HCT116 (cell line): ENCODE results near the gene POLA1. TPM values are rescaled to one million over a fixed set of nuclear protein-coding genes. Genes with fewer than 3 reads are reported as not detected.

Experiments
- ATAC-seq: fragments of 200-7000 bp; cut with Tn5 transposase; 2 replicates; pipeline ENCODE4 v1.9.1; 2020; ENCODE audit warnings: mild to moderate bottlenecking, moderate library complexity
- BruUV-seq: library from RNA; stranded (reverse); fragments of 400-500 nt; replicated peaks from 2 replicates; lab custom pipeline; 2021; lab: Mats Ljungman, UMichigan
- CTCF ChIA-PET: fragments of 300-600 bp; sonication (Branson Sonifier 250); formaldehyde crosslinking; loops from one replicate; lab custom pipeline; 2021; ENCODE audit warnings: antibody characterized with exemption; lab: Charles Lee
- POLR2A ChIA-PET: fragments of 300-600, 350-600 bp; sonication (Branson Sonifier 250); formaldehyde crosslinking; loops from one replicate; lab custom pipeline; 2021; ENCODE audit warnings: antibody characterized with exemption; lab: Charles Lee
- RAD21 ChIA-PET, 2 experiments: fragments of 300-600 bp; sonication (Branson Sonifier 250); formaldehyde crosslinking; loops; one replicate each; lab custom pipeline; 2023; ENCODE audit warnings: low total read pairs in 2 of 2; ENCODE audit not compliant: uncharacterized antibody in 2 of 2, unreplicated experiment in 2 of 2, low non-redundant PET in 1 of 2; lab: Charles Lee
- DNase-seq: peaks from one replicate; pipeline ENCODE4 v3.0.0-alpha.2; 2010; ENCODE audit warnings: low read depth, low spot score
- H2AFZ ChIP-seq: fragments of 200-600 bp; shearing (Covaris generic), sonication (generic); 2 replicates; pipeline ENCODE4 v1.6.1; 2017; ENCODE audit warnings: low read depth, mixed run types, mixed read lengths, antibody characterized with exemption, low read length; ENCODE audit not compliant: poor library complexity, severe bottlenecking
- H3K27ac ChIP-seq: 2 replicates; pipeline ENCODE4 v1.5.1; 2012; ENCODE audit warnings: low read depth, low read length
- H3K27me3 ChIP-seq: fragments of 200-600 bp; sonication (generic); 2 replicates; pipeline ENCODE4 v1.6.1; 2016; ENCODE audit warnings: mixed run types, low read length, mixed read lengths; ENCODE audit not compliant: insufficient read depth
- H3K36me3 ChIP-seq, 2 experiments: fragments of 200-500 bp in 1 of 2; fragments of 200-600 bp in 1 of 2; sonication (Bioruptor generic) in 1 of 2; sonication (generic) in 1 of 2; 2 replicates each; pipeline versions ENCODE4 v1.5.1 to v1.6.1; 2014 to 2016; ENCODE audit warnings: low read length in 2 of 2, inconsistent platforms in 1 of 2, mixed read lengths in 1 of 2, mixed run types in 1 of 2; ENCODE audit not compliant: insufficient read depth in 2 of 2, control insufficient read depth in 1 of 2
- H3K4me1 ChIP-seq, 2 experiments: fragments of 200-600 bp in 1 of 2; sonication (generic) in 1 of 2; 2 replicates each; pipeline versions ENCODE4 v1.5.1 to v1.6.1; 2012 to 2017; ENCODE audit warnings: low read length in 2 of 2, inconsistent platforms in 1 of 2, mild to moderate bottlenecking in 1 of 2, mixed read lengths in 1 of 2, mixed run types in 1 of 2, moderate library complexity in 1 of 2; ENCODE audit not compliant: insufficient read depth in 2 of 2, control insufficient read depth in 1 of 2
- H3K4me2 ChIP-seq: fragments of 200-600 bp; sonication (generic); 2 replicates; pipeline ENCODE4 v1.6.1; 2017; ENCODE audit warnings: mixed run types, low read length, mixed read lengths
- H3K4me3 ChIP-seq, 2 experiments: fragments of 200-600 bp in 1 of 2; sonication (generic) in 1 of 2; replicated peaks in 1 of 2; 2 replicates each; pipeline ENCODE4 v1.5.1; 2011 to 2016; ENCODE audit warnings: low read length in 2 of 2, control low read depth in 1 of 2, low read depth in 1 of 2, mild to moderate bottlenecking in 1 of 2, mixed read lengths in 1 of 2, mixed run types in 1 of 2
- H3K79me2 ChIP-seq: fragments of 200-600 bp; sonication (generic); 2 replicates; pipeline ENCODE4 v1.6.1; 2017; ENCODE audit warnings: mild to moderate bottlenecking, mixed run types, low read length, moderate library complexity, mixed read lengths; ENCODE audit not compliant: insufficient read depth
- H3K9ac ChIP-seq: fragments of 200-600 bp; sonication (generic); 2 replicates; pipeline ENCODE4 v1.6.1; 2016; ENCODE audit warnings: low read length, mixed read lengths
- H3K9me2 ChIP-seq: fragments of 200-600 bp; sonication (generic), shearing (Covaris generic); 2 replicates; pipeline ENCODE4 v1.6.1; 2017; ENCODE audit warnings: mixed run types, mild to moderate bottlenecking, moderate library complexity; ENCODE audit not compliant: insufficient read depth
- H3K9me3 ChIP-seq, 2 experiments: fragments of 200-500 bp in 1 of 2; fragments of 200-600 bp in 1 of 2; sonication (Bioruptor generic) in 1 of 2; sonication (generic) in 1 of 2; 2 replicates each; pipeline ENCODE4 v1.6.1; 2014 to 2017; ENCODE audit warnings: low read length in 2 of 2, mixed read lengths in 2 of 2, inconsistent platforms in 1 of 2, low read depth in 1 of 2, mild to moderate bottlenecking in 1 of 2, mixed run types in 1 of 2, moderate library complexity in 1 of 2; ENCODE audit not compliant: control insufficient read depth in 1 of 2, insufficient read depth in 1 of 2
- H4K20me1 ChIP-seq: fragments of 200-600 bp; sonication (generic), shearing (Covaris generic); 2 replicates; pipeline ENCODE4 v1.6.1; 2017; ENCODE audit warnings: mixed run types, mild to moderate bottlenecking, moderate library complexity; ENCODE audit not compliant: insufficient read depth
- CEBPB ChIP-seq: IDR thresholded peaks from 2 replicates; pipeline ENCODE4 v1.6.1; 2012; ENCODE audit warnings: low read depth
- EGR1 ChIP-seq: IDR thresholded peaks from 2 replicates; pipeline ENCODE4 v1.6.1; 2012; ENCODE audit warnings: low read depth
- EZH2 ChIP-seq: fragments of 200-600 bp; sonication (generic); IDR thresholded peaks from 2 replicates; pipeline ENCODE4 v1.6.1; 2017; ENCODE audit warnings: antibody characterized with exemption, mixed run types
- EZH2phosphoT487 ChIP-seq: fragments of 200-600 bp; IDR thresholded peaks from 2 replicates; pipeline ENCODE4 v1.6.1; 2018; ENCODE audit warnings: antibody characterized with exemption, borderline replicate concordance
- JUND ChIP-seq: IDR thresholded peaks from 2 replicates; pipeline ENCODE4 v1.6.1; 2012
- POLR2AphosphoS5 ChIP-seq: IDR thresholded peaks from 2 replicates; pipeline ENCODE4 v1.6.1; 2011; ENCODE audit warnings: mild to moderate bottlenecking, low read depth, low read length, moderate library complexity
- SIN3A ChIP-seq: IDR thresholded peaks from 2 replicates; pipeline ENCODE4 v1.6.1; 2012; ENCODE audit warnings: low read depth
- ZFX ChIP-seq: fragments of 450-650 bp; IDR thresholded peaks from 2 replicates; pipeline ENCODE4 v1.6.1; 2017
- ZNF274 ChIP-seq: fragments of 200-500 bp; sonication (Bioruptor generic); IDR thresholded peaks from 2 replicates; pipeline ENCODE4 v1.6.1; 2014; ENCODE audit warnings: mild to moderate bottlenecking, low read depth, low read length, inconsistent platforms
- intact Hi-C: fragments of 100-400 bp; cut with micrococcal nuclease; formaldehyde crosslinking; loops from 2 replicates; pipeline ENCODE4 v1.10.0; 2022
- total RNA-seq: library from RNA; stranded (reverse); gene quantifications from one replicate; pipeline ENCODE4 v1.2.1, GENCODE V29; 2021; ENCODE audit not compliant: unreplicated experiment
- TF ChIP-seq, protein P1 (sequence below): IDR thresholded peaks from 2 replicates; pipeline ENCODE4 v1.6.1; 2011; ENCODE audit warnings: mild to moderate bottlenecking, low read length, moderate library complexity; ENCODE audit not compliant: insufficient replicate concordance; ENCODE audit errors: extremely low read depth
- TF ChIP-seq, protein P2 (sequence below), 3 experiments: fragments of 200-600 bp in 1 of 3; sonication (generic) in 1 of 3; IDR thresholded peaks in 2 of 3; conservative IDR thresholded peaks in 1 of 3; 2 replicates each; pipeline ENCODE4 v1.5.1; 2012 to 2017; ENCODE audit warnings: low read depth in 2 of 3, low read length in 2 of 3, antibody characterized with exemption in 1 of 3, borderline replicate concordance in 1 of 3, control low read depth in 1 of 3, mild to moderate bottlenecking in 1 of 3, mixed read lengths in 1 of 3, mixed run types in 1 of 3, moderate library complexity in 1 of 3; ENCODE audit not compliant: insufficient read depth in 1 of 3

Gene POLA1
- total RNA-seq, 1 experiment from 2014 or later: 27.0 TPM

DNA sequence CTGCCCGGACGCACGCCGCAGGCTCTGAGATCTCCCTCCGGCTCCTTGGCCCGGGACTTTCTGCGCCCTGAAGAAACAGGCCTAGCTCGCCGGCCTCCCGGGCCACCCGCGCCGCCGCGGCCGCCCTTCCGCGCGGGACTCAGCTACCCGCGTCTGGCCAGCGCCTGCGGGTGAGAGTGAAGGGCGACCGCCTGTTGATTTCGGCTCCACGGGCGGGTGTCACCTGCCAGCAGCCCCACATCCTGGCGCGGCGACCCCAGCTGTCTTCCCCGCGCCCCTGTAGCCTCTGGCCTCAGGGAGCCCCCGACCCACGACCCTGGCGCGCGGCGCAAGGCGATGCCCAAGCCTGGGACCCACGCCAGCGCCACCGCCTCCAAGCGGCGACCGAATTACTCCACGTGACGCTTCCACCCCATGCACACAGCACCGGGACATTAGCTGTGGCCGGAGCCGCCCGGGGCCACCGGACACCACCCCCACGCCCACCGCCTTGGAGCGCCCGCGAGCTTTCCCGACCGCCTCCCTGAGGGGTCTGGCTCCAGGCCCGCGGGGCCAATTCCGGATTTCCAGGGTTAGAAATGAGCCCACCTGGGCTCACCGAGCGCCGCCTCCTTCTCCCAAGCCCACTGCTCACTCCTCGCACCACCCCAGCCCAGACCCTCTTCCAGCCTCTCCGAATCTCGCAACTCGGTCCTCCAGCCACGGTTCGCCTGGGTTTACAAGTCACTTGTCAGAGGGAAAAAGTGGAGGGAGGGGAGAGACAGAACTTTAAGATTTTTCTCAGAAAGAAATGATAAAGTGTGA, 311.9 kb downstream of the POLA1 start:
- no peak overlapping the region for H2AFZ ChIP-seq
- H3K4me3 ChIP-seq: no peak overlapping the region
- H3K27ac ChIP-seq: no peak overlapping the region
- TF ChIP-seq EZH2 (no peak), EZH2phosphoT487 (no peak), ZNF274 (no peak), ZFX (no peak), CEBPB (no peak), EGR1 (no peak), JUND (no peak), POLR2AphosphoS5 (no peak), SIN3A (no peak)
- TF ChIP-seq, protein P1, sequence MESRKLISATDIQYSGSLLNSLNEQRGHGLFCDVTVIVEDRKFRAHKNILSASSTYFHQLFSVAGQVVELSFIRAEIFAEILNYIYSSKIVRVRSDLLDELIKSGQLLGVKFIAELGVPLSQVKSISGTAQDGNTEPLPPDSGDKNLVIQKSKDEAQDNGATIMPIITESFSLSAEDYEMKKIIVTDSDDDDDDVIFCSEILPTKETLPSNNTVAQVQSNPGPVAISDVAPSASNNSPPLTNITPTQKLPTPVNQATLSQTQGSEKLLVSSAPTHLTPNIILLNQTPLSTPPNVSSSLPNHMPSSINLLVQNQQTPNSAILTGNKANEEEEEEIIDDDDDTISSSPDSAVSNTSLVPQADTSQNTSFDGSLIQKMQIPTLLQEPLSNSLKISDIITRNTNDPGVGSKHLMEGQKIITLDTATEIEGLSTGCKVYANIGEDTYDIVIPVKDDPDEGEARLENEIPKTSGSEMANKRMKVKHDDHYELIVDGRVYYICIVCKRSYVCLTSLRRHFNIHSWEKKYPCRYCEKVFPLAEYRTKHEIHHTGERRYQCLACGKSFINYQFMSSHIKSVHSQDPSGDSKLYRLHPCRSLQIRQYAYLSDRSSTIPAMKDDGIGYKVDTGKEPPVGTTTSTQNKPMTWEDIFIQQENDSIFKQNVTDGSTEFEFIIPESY: no peak
- TF ChIP-seq, protein P2, sequence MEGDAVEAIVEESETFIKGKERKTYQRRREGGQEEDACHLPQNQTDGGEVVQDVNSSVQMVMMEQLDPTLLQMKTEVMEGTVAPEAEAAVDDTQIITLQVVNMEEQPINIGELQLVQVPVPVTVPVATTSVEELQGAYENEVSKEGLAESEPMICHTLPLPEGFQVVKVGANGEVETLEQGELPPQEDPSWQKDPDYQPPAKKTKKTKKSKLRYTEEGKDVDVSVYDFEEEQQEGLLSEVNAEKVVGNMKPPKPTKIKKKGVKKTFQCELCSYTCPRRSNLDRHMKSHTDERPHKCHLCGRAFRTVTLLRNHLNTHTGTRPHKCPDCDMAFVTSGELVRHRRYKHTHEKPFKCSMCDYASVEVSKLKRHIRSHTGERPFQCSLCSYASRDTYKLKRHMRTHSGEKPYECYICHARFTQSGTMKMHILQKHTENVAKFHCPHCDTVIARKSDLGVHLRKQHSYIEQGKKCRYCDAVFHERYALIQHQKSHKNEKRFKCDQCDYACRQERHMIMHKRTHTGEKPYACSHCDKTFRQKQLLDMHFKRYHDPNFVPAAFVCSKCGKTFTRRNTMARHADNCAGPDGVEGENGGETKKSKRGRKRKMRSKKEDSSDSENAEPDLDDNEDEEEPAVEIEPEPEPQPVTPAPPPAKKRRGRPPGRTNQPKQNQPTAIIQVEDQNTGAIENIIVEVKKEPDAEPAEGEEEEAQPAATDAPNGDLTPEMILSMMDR (IDR thresholded peaks at IDR 0.05 in 2 of 3, conservative IDR thresholded peaks at IDR 0.05 in 1 of 3; ENCODE audit: borderline replicate concordance in 1 of 3, insufficient read depth in 1 of 3, low read depth in 2 of 3, low read length in 2 of 3): no peak
- no peaks in the 10 kb centered on the region for H3K79me2 ChIP-seq
- BruUV-seq: no TSS peak
- no peaks in the 10 kb centered on the region for H3K36me3 ChIP-seq
- no peaks in the 10 kb centered on the region for H4K20me1 ChIP-seq
- no peaks in the 10 kb centered on the region for H3K9me2 ChIP-seq
- no peak for ATAC-seq
- no peak overlapping the region for H3K9ac ChIP-seq
- ChIA-PET RAD21 (no interaction called here), POLR2A (no interaction called here), CTCF (no interaction called here)
- no peak overlapping the region for H3K4me2 ChIP-seq
- intact Hi-C loops: no loop called here
- H3K4me1 ChIP-seq: no peaks in the 10 kb centered on the region
- H3K9me3 ChIP-seq: no peaks in the 10 kb centered on the region
- no peak for DNase-seq
- H3K27me3 ChIP-seq: no peaks in the 10 kb centered on the region
